ENCODE results near the gene NAA38.

Gene NAA38

GRCh38 chr17:7852262-7852670 lies 5.1 kb downstream of the NAA38 start:
- DNase-seq (ENCODE audit: low read depth): no peak
- H3K4me3 ChIP-seq (ENCODE audit: control insufficient read depth, low read depth, low read length): no peak overlapping the region
- no peak for TF ChIP-seq CTCF (IDR thresholded peaks at IDR 0.05; ENCODE audit: control insufficient read depth, insufficient read depth, low read depth, low read length, missing control alignments)

GRCh38 chr17:7851438-7852261 lies 5.7 kb downstream of the NAA38 start:
- H3K4me3 ChIP-seq (ENCODE audit: control insufficient read depth, low read depth, low read length): no peak overlapping the region
- peak; percentile 95 for TF ChIP-seq CTCF (IDR thresholded peaks at IDR 0.05; ENCODE audit: control insufficient read depth, insufficient read depth, low read depth, low read length, missing control alignments)
- no peak for DNase-seq (ENCODE audit: low read depth)

GRCh38 chr17:7850701-7851437 lies 6.5 kb downstream of the NAA38 start:
- no peak overlapping the region for H3K4me3 ChIP-seq (ENCODE audit: control insufficient read depth, low read depth, low read length)
- DNase-seq (ENCODE audit: low read depth): no peak
- no peak for TF ChIP-seq CTCF (IDR thresholded peaks at IDR 0.05; ENCODE audit: control insufficient read depth, insufficient read depth, low read depth, low read length, missing control alignments)

- DNase-seq (ENCODE audit: low read depth): no peak
- TF ChIP-seq CTCF (IDR thresholded peaks at IDR 0.05; ENCODE audit: control insufficient read depth, insufficient read depth, low read depth, low read length, missing control alignments): no peak
- no peak overlapping the region for H3K4me3 ChIP-seq (ENCODE audit: control insufficient read depth, low read depth, low read length)
These were observed 7.4 kb downstream of the NAA38 start for GRCh38 chr17:7849751-7850504.

- TF ChIP-seq CTCF (IDR thresholded peaks at IDR 0.05; ENCODE audit: control insufficient read depth, insufficient read depth, low read depth, low read length, missing control alignments): no peak
- no peak overlapping the region for H3K4me3 ChIP-seq (ENCODE audit: control insufficient read depth, low read depth, low read length)
- DNase-seq (ENCODE audit: low read depth): no peak
These were observed 8.1 kb downstream of the NAA38 start for GRCh38 chr17:7849130-7849750.

- no peak for DNase-seq (ENCODE audit: low read depth)
- TF ChIP-seq CTCF (IDR thresholded peaks at IDR 0.05; ENCODE audit: control insufficient read depth, insufficient read depth, low read depth, low read length, missing control alignments): no peak
- no peak overlapping the region for H3K4me3 ChIP-seq (ENCODE audit: control insufficient read depth, low read depth, low read length)
These were observed 8.6 kb downstream of the NAA38 start for GRCh38 chr17:7848739-7849129.
